ENCODE results near the gene KPNA6. TPM values are rescaled to one million over a fixed set of nuclear protein-coding genes. Genes with fewer than 3 reads are reported as not detected.

KPNA6 gene
- total RNA-seq, 1 experiment from 2014 or later, result 37.8 TPM

DNA sequence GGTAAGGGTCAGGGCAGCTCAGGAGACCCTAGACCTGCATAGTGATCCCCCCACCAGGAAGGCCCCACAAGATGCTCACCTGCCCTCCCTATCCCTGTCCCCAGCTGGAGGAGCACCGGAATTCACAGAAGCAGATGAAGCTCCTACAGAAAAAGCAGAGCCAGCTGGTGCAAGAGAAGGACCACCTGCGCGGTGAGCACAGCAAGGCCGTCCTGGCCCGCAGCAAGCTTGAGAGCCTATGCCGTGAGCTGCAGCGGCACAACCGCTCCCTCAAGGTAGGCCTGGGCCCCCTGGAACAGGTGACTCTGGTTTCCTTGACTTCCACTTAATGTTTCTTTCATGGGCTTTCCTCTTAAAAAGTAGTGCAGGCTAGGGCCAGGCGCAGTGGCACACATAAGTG, 80.0 kb downstream of the KPNA6 start:
- no peak for DNase-seq (ENCODE audit: low spot score)

DNA sequence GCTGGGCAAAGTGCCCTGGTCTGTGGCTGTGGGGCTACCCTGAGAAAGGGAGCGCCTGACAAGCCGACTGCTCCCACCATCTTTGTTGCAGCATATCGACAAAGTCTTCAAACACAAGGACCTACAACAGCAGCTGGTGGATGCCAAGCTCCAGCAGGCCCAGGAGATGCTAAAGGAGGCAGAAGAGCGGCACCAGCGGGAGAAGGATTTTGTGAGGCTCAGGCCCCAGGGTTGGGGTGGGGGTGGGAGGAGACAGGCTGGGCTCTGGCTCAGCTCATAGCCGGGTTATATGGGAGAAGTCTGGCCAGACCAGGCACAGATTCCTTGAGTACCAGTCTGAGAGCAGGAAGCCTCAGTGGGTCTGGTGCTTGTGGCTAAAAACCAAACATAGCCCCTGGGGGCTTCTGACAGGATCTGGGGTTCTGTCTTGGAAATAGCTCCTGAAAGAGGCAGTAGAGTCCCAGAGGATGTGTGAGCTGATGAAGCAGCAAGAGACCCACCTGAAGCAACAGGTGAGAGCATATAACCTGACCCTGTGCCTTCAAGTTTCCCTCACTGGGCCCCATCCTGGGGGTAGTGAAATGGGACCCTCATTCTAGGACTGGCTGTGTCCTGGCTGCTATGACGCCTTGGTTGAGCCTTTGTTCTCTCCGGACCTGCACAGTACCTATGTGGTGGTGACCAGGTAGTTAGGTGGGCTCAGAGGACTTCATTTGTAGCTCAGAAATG, 84.5 kb downstream of the KPNA6 start:
- no peak for DNase-seq (ENCODE audit: low spot score)

- no peak for DNase-seq (ENCODE audit: low spot score)
Observed at GRCh38 chr1:32194984-32195383, 87.1 kb downstream of the KPNA6 start.

DNA sequence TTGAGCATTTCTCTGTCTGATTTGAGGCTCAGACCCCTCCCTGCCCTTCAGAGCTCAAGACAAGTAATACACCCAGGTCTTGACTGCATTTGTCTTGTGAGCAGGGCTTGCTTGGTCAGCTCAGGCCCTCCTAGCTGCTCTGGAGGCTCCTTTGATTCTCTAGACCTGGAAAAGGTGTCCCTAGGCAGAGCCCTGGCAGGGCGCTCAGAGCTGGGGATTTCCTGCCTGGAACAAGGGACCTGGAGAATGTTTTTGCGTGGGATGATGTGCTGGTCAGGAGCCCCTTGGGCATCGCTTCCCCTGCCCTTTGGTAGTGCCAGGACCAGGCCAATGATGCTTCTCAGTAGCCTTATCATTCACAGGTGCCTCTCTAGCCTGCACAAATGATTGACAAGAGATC, 87.7 kb downstream of the KPNA6 start:
- no peak for DNase-seq (ENCODE audit: low spot score)

GRCh38 chr1:32195972-32196823, 88.3 kb downstream of the KPNA6 start:
- no peak for DNase-seq (ENCODE audit: low spot score)

- DNase-seq (ENCODE audit: low spot score), result no peak
Observed at GRCh38 chr1:32197074-32197473, 89.2 kb downstream of the KPNA6 start.

DNA sequence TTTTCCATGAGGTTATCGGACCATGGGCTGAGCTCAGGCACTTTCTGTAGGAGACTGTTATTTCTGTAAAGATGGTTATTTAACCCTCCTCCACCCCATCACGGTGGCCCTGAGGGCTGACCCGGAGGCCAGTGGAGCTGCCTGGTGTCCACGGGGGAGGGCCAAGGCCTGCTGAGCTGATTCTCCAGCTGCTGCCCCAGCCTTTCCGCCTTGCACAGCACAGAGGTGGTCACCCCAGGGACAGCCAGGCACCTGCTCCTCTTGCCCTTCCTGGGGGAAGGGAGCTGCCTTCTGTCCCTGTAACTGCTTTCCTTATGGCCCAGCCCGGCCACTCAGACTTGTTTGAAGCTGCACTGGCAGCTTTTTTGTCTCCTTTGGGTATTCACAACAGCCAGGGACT, 90.0 kb downstream of the KPNA6 start:
- no peak for DNase-seq (ENCODE audit: low spot score)

DNA sequence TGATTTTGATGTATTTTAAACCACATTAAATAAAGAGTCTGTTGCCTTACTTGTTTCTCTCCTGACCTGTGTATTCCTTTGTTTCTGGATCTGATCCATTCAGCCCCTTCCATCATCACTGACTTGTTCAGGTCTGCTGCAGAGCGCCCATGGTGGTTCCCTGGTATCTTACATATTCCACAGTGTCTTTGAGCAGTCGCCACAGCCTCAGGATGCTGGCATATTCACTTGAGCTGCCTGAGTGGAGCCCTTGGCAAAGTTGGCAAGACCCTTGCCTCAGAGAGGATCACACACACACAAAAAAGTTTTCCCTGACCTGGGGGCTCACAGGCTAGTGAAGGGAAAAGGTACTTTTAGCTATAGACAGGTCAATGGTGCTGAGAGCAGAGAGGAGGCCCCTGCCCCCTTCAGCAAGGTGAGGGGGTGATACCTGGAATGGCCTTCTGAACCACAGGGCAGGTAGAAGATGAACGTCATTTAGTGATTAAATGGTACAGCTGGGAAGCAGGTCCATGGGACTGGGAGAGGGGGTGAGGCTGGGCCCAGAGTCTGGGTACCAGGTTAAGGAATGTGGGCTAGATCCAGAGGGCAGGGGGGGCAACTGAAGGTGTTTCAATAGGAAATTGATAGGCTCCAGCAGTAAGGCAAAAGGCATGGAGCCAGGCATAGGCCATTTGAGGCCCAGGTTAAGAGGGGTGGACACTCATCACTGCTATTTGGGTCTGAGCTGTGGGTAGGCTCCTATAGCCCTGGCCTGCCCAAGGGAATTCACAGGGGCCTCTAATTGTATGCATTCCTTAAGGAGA, 90.6 kb downstream of the KPNA6 start:
- DNase-seq (ENCODE audit: low spot score), result no peak

DNA sequence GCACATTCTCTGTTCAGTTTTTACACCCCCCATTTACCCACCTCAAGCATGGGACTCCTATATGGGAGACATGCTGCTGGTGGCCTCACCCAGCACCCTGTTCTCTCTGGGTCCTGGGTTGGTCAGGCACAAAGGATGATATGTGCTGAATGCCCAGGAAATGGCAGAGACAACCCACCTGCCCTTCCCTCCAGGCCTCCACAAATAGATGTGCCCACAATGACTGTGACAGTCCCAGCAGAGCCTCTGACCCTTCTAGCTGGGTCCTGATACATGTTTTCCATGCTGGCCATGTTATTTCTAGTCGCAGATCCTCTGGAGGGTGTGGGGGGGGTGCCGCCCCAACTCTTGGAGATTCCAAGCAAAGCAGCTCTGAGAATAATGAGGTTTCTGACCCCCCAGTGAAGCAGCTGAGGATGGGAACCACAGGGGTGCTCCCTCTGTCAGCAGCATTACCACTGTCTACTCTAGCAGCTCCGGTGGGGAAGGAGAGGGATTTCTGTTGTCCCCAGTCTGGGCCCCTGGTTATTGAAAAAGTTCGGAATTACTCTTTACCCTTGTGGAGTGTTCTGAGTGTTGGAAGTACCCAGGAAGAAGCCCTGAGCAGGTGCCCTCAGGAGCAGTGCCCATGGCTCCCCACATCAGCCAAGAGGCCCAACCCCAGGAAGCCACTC, 91.3 kb downstream of the KPNA6 start:
- no peak for DNase-seq (ENCODE audit: low spot score)

GRCh38 chr1:32199717-32200072, 91.8 kb downstream of the KPNA6 start:
- DNase-seq (ENCODE audit: low spot score), result no peak

- DNase-seq (ENCODE audit: low spot score), result no peak
Observed at GRCh38 chr1:32200226-32201010, 92.6 kb downstream of the KPNA6 start, which contains the start of gene CCDC28B. Gene CCDC28B, plus strand, starts transcription at chr1:32200595. Its CDS starts 1,341 bp downstream, at chr1:32201936.

- no peak for DNase-seq (ENCODE audit: low spot score)
Observed at GRCh38 chr1:32201011-32201855, 93.4 kb downstream of the KPNA6 start.

GRCh38 chr1:32204943-32205361, 97.1 kb downstream of the KPNA6 start:
- DNase-seq (ENCODE audit: low spot score), result no peak

- DNase-seq (ENCODE audit: low spot score), result no peak
Observed at GRCh38 chr1:32205401-32206370, 97.8 kb downstream of the KPNA6 start, which contains the start of gene IQCC. Gene IQCC, plus strand, starts transcription at chr1:32205671. Its CDS starts 11 bp downstream, at chr1:32205682.

- DNase-seq (ENCODE audit: low spot score), result no peak
Observed at GRCh38 chr1:32208469-32208868, 100.6 kb downstream of the KPNA6 start.

DNA sequence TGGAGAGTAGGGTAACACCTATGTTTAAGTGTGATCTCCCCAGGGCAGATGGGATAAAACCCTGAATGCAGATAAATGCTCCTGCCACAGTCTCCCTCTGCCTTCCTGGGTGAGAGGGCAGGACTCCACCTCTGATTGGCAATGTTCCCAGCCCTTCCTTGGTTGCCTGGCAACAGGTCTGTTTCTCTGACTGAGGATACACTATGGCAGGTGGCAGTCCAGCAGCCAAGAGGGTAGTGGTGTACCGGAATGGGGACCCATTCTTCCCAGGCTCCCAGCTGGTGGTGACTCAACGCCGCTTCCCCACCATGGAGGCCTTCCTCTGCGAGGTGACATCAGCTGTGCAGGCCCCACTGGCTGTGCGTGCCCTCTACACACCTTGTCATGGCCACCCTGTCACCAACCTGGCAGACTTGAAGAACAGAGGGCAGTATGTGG, 101.1 kb downstream of the KPNA6 start, which contains the start of gene DCDC2B:
DCDC2B (plus strand) TSS at position 199 of the 438 bp plus-strand sequence; CDS start at position 204, 5 bp downstream.
- DNase-seq (ENCODE audit: low spot score), result peak; percentile 37

DNA sequence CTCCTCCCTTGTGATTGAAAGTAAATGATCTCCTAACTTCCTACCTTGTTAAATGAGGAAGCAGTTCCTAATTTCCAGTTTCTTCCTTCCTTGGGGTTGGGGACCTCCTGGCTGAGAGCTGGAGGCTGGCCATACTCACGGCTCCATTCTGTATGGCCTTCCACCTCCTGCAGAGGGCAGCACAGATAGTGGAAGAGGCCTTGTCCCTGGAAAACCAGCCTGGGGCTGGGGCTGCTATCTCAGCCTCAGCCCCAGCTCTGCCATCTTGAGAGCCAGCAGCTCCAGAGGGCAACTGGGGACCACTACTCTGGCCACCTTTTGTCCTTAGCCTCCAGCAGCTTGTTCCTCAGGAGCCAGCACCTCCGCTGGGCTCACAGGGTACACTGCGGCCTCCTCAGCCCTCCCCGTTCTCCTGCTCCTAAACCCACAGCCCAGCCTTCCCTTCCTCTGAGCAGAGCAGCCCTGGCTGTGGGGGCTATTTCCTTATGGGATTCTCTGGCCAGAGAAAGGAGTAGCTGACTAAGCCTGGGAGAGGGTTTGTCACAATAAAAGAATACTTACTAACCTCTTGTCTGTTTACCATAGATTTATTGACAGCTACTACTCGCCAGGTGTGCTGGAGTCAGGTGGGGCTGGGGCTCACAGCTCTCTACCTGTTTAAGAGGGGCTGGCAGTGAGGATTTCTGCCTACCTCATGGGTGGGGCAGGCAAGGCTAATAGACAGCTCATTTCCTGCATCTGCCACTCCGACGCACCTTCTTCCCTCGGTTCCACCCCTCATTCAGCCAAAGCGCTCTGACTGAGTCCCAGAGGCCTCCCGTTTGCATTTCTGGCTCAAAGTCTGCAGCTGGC, 108.0 kb downstream of the KPNA6 start:
- peak; percentile 38 for DNase-seq (ENCODE audit: low spot score)

All from A172 (cell line).